HepG2 (cell line): Measurements from ENCODE around the gene ZKSCAN1. TPM values are rescaled to one million over a fixed set of nuclear protein-coding genes. Genes with fewer than 3 reads are reported as not detected.
A peak's percentile ranks its signal among the peaks of the same experiment; 100 is the strongest.

Experiments
- ATRX ChIP-seq: sonication (generic); formaldehyde crosslinking; IDR thresholded peaks from 2 replicates; pipeline ENCODE4 v1.4.0; 2020; ENCODE audit warnings: missing genetic modification reagents, borderline replicate concordance
- DDIT3 ChIP-seq: sonication (generic); formaldehyde crosslinking; IDR thresholded peaks from 2 replicates; pipeline ENCODE4 v1.4.0; 2020; ENCODE audit warnings: mild to moderate bottlenecking, missing genetic modification reagents
- DMAP1 ChIP-seq: IDR thresholded peaks from 2 replicates; pipeline ENCODE4 v1.6.1; 2016
- DR1 ChIP-seq: sonication (generic); formaldehyde crosslinking; IDR thresholded peaks from 2 replicates; pipeline ENCODE4 v1.8.0; 2021; ENCODE audit warnings: mild to moderate bottlenecking, missing genetic modification reagents, inconsistent platforms
- EZH2 ChIP-seq: conservative IDR thresholded peaks from 2 replicates; pipeline ENCODE4 v1.6.1; 2012; ENCODE audit warnings: mild to moderate bottlenecking, low read depth, low read length, moderate library complexity
- HOXD1 ChIP-seq: sonication (generic); formaldehyde crosslinking; IDR thresholded peaks from 2 replicates; pipeline ENCODE4 v1.5.0; 2020; ENCODE audit warnings: missing genetic modification reagents
- MEF2D ChIP-seq: sonication (generic); formaldehyde crosslinking; IDR thresholded peaks from 2 replicates; pipeline ENCODE4 v1.5.1; 2020; ENCODE audit warnings: mild to moderate bottlenecking, missing genetic modification reagents
- MIER3 ChIP-seq: IDR thresholded peaks from 2 replicates; pipeline ENCODE4 v1.6.1; 2016; ENCODE audit warnings: missing compliant biosample characterization, borderline replicate concordance
- REPIN1 ChIP-seq: sonication (generic); formaldehyde crosslinking; IDR thresholded peaks from 2 replicates; pipeline ENCODE4 v1.8.0; 2022; ENCODE audit warnings: missing genetic modification reagents, low read depth, mild to moderate bottlenecking, borderline replicate concordance
- THAP7 ChIP-seq: sonication (generic); formaldehyde crosslinking; IDR thresholded peaks from 2 replicates; pipeline ENCODE4 v1.8.1; 2023; ENCODE audit warnings: mild to moderate bottlenecking, missing genetic modification reagents
- TOPORS ChIP-seq: sonication (generic); formaldehyde crosslinking; IDR thresholded peaks from 2 replicates; pipeline ENCODE4 v1.8.0; 2023; ENCODE audit warnings: mild to moderate bottlenecking, missing genetic modification reagents
- YEATS4 ChIP-seq: sonication (generic); formaldehyde crosslinking; IDR thresholded peaks from 2 replicates; pipeline ENCODE4 v1.4.0; 2020; ENCODE audit warnings: missing genetic modification reagents, borderline replicate concordance
- ZBTB1 ChIP-seq: sonication (generic); formaldehyde crosslinking; IDR thresholded peaks from 2 replicates; pipeline ENCODE4 v1.4.0; 2020; ENCODE audit warnings: missing genetic modification reagents, borderline replicate concordance
- ZBTB38 ChIP-seq: sonication (generic); formaldehyde crosslinking; IDR thresholded peaks from 2 replicates; pipeline ENCODE4 v1.5.1; 2020; ENCODE audit warnings: mild to moderate bottlenecking, missing genetic modification reagents
- ZBTB7A ChIP-seq: sonication (generic); formaldehyde crosslinking; IDR thresholded peaks from 2 replicates; pipeline ENCODE4 v1.8.0; 2022; ENCODE audit warnings: mild to moderate bottlenecking, missing genetic modification reagents
- ZNF256 ChIP-seq: sonication (generic); formaldehyde crosslinking; conservative IDR thresholded peaks from 2 replicates; pipeline ENCODE4 v1.4.0; 2020; ENCODE audit warnings: missing genetic modification reagents
- ZNF318 ChIP-seq: sonication (generic); formaldehyde crosslinking; IDR thresholded peaks from 2 replicates; pipeline ENCODE4 v1.4.0; 2020; ENCODE audit warnings: mild to moderate bottlenecking, missing genetic modification reagents
- ZNF552 ChIP-seq: sonication (generic); formaldehyde crosslinking; IDR thresholded peaks from 2 replicates; pipeline ENCODE4 v1.9.0; 2022; ENCODE audit warnings: missing genetic modification reagents, mild to moderate bottlenecking, borderline replicate concordance
- ZNF781 ChIP-seq: sonication (generic); formaldehyde crosslinking; IDR thresholded peaks from 2 replicates; pipeline ENCODE4 v1.5.1; 2020; ENCODE audit warnings: borderline replicate concordance, mild to moderate bottlenecking, missing genetic modification reagents; ENCODE audit errors: not compliant biosample characterization
- ZSCAN25 ChIP-seq: sonication (generic); formaldehyde crosslinking; IDR thresholded peaks from 2 replicates; pipeline ENCODE4 v1.8.0; 2022; ENCODE audit warnings: mild to moderate bottlenecking, missing genetic modification reagents
- ZSCAN9 ChIP-seq: IDR thresholded peaks from 2 replicates; pipeline ENCODE4 v1.6.1; 2016; ENCODE audit warnings: borderline replicate concordance
- polyA plus RNA-seq, 8 experiments: library from polyadenylated mRNA; depleted of rRNA in 3 of 8; stranded (reverse) in 7 of 8; unstranded in 1 of 8; fragments of >200 nt; fragmentation: Illumina TruSeq in 4 of 8; extraction: Trizol in 4 of 8; gene quantifications; 2 replicates each; pipeline versions ENCODE4 v1.2.1 to v1.2.3, GENCODE V29; 2011 to 2016; ENCODE audit warnings: low read depth in 4 of 8, missing spikeins in 1 of 8, mixed read lengths in 1 of 8; ENCODE audit not compliant: insufficient read depth in 1 of 8
- total RNA-seq, 5 experiments: library from RNA; depleted of rRNA; stranded (reverse); fragments of >200 nt; fragmentation: Illumina TruSeq; extraction: Trizol; gene quantifications; 2 replicates each; pipeline ENCODE4 v1.2.3, GENCODE V29; 2016; ENCODE audit warnings: low read depth in 1 of 5

The ZKSCAN1 gene
- total and polyA plus RNA-seq, 2 of the 13 experiments (the other 11 are each of a cell fraction or from before 2014, with no cell fraction given), result 46.4 to 60.6 TPM

GRCh38 chr7:100015232-100016214 is at the start of gene ZKSCAN1 (continued):
- TF ChIP-seq DR1 (CRISPR knock-in tag) (peak; percentile 62; the same call in 1 of the 2 replicates), THAP7 (CRISPR knock-in tag) (peak; percentile 82; the same call in 1 of the 2 replicates), ATRX (CRISPR knock-in tag) (no peak), DMAP1 (peak; percentile 75), REPIN1 (CRISPR knock-in tag) (peak; percentile 78; the same call in 1 of the 2 replicates), MIER3 (CRISPR knock-in tag) (peak; percentile 78; the same call in 1 of the 2 replicates), ZNF256 (CRISPR knock-in tag) (no peak), YEATS4 (CRISPR knock-in tag) (peak; percentile 84; the same call in 1 of the 2 replicates), ZNF781 (CRISPR knock-in tag) (no peak), DDIT3 (CRISPR knock-in tag) (no peak), ZSCAN9 (CRISPR knock-in tag) (no peak), ZBTB38 (CRISPR knock-in tag) (peak; percentile 84), ZSCAN25 (CRISPR knock-in tag) (no peak), MEF2D (CRISPR knock-in tag) (no peak), TOPORS (CRISPR knock-in tag) (no peak), ZBTB7A (no peak), ZBTB1 (CRISPR knock-in tag) (no peak), ZNF552 (CRISPR knock-in tag) (no peak), ZNF318 (CRISPR knock-in tag) (no peak), HOXD1 (CRISPR knock-in tag) (peak; percentile 49; the same call in 1 of the 2 replicates), EZH2 (no peak)
